Measurements from ENCODE around the gene TUBA4A.

DNA sequence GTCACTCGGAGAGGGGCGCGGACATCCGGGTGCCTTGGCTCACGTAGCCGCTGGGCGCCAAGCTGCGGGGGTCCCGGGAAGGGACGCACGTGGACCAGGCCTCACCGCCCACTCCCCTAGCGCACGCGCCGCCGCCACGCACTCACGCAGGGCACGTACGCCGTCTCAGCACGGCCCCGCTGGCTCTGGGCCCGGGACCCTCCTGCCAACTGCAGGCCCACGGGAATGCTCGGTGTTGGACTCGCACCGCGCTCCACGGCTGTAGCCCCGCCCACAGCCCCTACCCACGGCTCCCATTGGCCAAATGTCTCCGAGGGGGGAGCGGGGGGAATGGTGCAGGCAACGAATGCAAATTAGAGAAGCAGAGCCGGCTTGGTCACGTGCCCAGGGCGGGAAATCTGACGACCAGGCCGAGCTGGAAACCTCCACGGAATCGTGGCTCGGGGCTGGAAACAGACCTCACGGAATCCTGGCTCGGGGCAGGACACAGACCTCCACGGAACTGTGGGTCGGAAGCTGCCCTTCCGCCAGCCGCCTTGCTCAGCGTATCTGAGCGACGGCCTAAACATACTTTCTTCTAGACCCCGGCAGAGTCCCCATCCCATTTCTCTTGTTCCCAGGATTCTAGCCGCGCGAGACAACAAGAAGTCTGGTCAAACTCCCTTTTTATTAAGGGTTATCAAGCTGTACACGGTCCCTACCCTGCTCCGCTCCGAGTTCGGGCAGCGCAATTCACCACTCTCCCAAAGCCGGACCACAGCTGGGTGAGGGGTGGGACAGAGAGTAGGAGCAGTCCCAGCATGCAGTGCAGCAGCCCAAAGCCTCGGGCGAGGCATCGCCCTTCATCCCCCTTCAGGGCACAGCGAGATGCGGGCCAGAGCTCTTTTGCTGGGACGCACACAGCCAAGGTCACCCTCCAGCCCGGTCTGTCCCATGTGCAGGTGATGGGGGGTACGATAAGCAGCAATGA lies 34.7 kb downstream of the TUBA4A start, which contains the start of gene ABCB6:
- TF ChIP-seq, protein P1, sequence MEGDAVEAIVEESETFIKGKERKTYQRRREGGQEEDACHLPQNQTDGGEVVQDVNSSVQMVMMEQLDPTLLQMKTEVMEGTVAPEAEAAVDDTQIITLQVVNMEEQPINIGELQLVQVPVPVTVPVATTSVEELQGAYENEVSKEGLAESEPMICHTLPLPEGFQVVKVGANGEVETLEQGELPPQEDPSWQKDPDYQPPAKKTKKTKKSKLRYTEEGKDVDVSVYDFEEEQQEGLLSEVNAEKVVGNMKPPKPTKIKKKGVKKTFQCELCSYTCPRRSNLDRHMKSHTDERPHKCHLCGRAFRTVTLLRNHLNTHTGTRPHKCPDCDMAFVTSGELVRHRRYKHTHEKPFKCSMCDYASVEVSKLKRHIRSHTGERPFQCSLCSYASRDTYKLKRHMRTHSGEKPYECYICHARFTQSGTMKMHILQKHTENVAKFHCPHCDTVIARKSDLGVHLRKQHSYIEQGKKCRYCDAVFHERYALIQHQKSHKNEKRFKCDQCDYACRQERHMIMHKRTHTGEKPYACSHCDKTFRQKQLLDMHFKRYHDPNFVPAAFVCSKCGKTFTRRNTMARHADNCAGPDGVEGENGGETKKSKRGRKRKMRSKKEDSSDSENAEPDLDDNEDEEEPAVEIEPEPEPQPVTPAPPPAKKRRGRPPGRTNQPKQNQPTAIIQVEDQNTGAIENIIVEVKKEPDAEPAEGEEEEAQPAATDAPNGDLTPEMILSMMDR (IDR thresholded peaks at IDR 0.05), result no peak
- TF ChIP-seq POLR2A (IDR thresholded peaks at IDR 0.05), result peak; percentile 62 to 69
